ENCODE data around the gene CHP2. TPM values are rescaled to one million over a fixed set of nuclear protein-coding genes. Genes with fewer than 3 reads are reported as not detected.
"Not testable (repeated sequence)": the region's sequence is repeated elsewhere in the genome, so short reads cannot be mapped to it uniquely, and the experiment has no call there.

The CHP2 gene
- total RNA-seq, 2 experiments from 2014 or later: not detected

DNA sequence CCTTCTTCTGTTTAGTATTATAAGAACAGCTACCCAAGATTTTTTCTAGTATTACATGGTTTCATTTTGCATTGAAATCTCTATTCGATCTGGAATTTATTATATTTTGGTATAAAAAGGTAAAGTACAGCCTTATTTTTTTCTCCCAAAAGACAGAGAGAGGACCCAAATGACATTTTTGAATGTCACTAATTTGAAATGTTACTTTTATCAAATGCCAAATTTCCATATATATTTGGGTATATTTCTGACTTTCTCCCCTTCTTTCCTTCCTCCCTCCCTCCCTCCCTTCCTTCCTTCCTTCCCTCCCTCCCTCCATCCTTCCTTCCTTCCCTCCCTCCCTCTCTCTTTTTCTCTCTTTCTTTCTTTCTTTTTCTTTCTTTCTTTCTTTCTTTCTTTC is 6.2 kb upstream of the CHP2 start:
- H3K4me2 ChIP-seq (ENCODE audit: low read length): no peak overlapping the region
- H3K36me3 ChIP-seq (ENCODE audit: insufficient read depth, low read length): no peaks in the 10 kb centered on the region
- no peak overlapping the region for H3K4me3 ChIP-seq (ENCODE audit: low read depth, low read length, poor library complexity, severe bottlenecking)
- no peaks in the 10 kb centered on the region for H4K20me1 ChIP-seq (ENCODE audit: insufficient read depth, low read length)
- H3K9me3 ChIP-seq (ENCODE audit: low read length): no peaks in the 10 kb centered on the region
- no peaks in the 10 kb centered on the region for H3K79me2 ChIP-seq (ENCODE audit: insufficient read depth, low read depth, low read length)
- H3K4me1 ChIP-seq (ENCODE audit: insufficient read depth, low read length, poor library complexity, severe bottlenecking): no peaks in the 10 kb centered on the region
- ChIA-PET CTCF (ENCODE audit: unreplicated experiment) (no interaction called here), POLR2A (interaction anchor here (0.6 kb wide), 1 partner anchor 577 kb away, joined by 3 read pairs; no protein-coding TSS in a partner anchor)
- H2AFZ ChIP-seq (ENCODE audit: low read length): no peak overlapping the region
- no peak for DNase-seq (ENCODE audit: low spot score)
- BruUV-seq (replicated peaks): no TSS peak
- intact Hi-C loops (cut with micrococcal nuclease; ENCODE audit: unreplicated experiment): no loop called here
- no peaks in the 10 kb centered on the region for H3K9me2 ChIP-seq (ENCODE audit: insufficient read depth, low read length)
- H3K27ac ChIP-seq (ENCODE audit: low read depth, low read length, poor library complexity, severe bottlenecking): no peak overlapping the region
- TF ChIP-seq CTCF (conservative IDR thresholded peaks at IDR 0.05; ENCODE audit: low read length): no peak
- no peak for TF ChIP-seq EZH2phosphoT487 (IDR thresholded peaks at IDR 0.05; ENCODE audit: borderline replicate concordance, low read depth, low read length)

GRCh38 chr16:23751053-23751452 is 3.8 kb upstream of the CHP2 start:
- DNase-seq (ENCODE audit: low spot score); H3K36me3 ChIP-seq (ENCODE audit: insufficient read depth, low read length); H3K4me2 ChIP-seq (ENCODE audit: low read length); POLR2A ChIA-PET; H2AFZ ChIP-seq (ENCODE audit: low read length); H3K4me3 ChIP-seq (ENCODE audit: low read depth, low read length, poor library complexity, severe bottlenecking); H3K27ac ChIP-seq (ENCODE audit: low read depth, low read length, poor library complexity, severe bottlenecking); intact Hi-C loops (cut with micrococcal nuclease; ENCODE audit: unreplicated experiment); H3K4me1 ChIP-seq (ENCODE audit: insufficient read depth, low read length, poor library complexity, severe bottlenecking); H3K9me3 ChIP-seq (ENCODE audit: low read length); BruUV-seq (replicated peaks); H4K20me1 ChIP-seq (ENCODE audit: insufficient read depth, low read length); CTCF ChIA-PET (ENCODE audit: unreplicated experiment); H3K79me2 ChIP-seq (ENCODE audit: insufficient read depth, low read depth, low read length); H3K9me2 ChIP-seq (ENCODE audit: insufficient read depth, low read length): not testable (repeated sequence)

DNA sequence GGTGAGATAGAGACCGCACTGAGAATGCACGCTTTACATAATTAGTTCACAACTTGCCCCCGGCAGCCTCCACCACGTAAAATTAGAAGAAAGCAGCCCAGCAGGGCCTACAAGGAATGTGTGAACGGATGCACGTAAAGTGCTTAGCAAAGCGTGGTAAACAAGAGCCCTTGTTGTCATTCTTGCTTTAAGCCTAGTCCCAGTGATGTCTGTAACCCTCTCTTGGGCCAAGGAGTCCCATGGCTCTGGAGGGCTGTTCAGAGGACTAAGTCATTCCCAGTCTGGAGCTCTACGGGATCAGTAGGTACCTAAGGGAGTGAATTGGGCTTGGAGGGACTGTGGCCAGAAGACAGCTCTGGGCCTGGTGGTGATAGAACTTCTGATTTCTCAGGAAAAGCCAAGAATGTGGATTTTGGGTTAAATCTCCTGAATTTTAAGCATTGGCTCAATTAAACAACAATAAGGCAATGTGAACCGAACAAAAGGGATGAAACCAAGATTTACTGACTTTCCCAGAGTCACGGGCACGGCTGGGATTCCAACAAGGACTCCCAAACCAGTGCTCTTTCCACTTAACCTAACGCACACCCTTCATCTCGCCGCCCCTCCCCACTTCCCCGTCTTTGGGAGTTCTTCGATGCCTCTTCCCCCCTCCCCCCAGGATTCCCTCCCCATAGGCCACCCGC is 775 bp upstream of the CHP2 start:
- no peaks in the 10 kb centered on the region for H3K9me2 ChIP-seq (ENCODE audit: insufficient read depth, low read length)
- no TSS peak for BruUV-seq (replicated peaks)
- ChIA-PET CTCF (ENCODE audit: unreplicated experiment) (no interaction called here), POLR2A (no interaction called here)
- no peak overlapping the region for H3K4me2 ChIP-seq (ENCODE audit: low read length)
- H3K4me1 ChIP-seq (ENCODE audit: insufficient read depth, low read length, poor library complexity, severe bottlenecking): no peaks in the 10 kb centered on the region
- no peak overlapping the region for H3K4me3 ChIP-seq (ENCODE audit: low read depth, low read length, poor library complexity, severe bottlenecking)
- TF ChIP-seq CTCF (conservative IDR thresholded peaks at IDR 0.05; ENCODE audit: low read length): no peak
- TF ChIP-seq EZH2phosphoT487 (IDR thresholded peaks at IDR 0.05; ENCODE audit: borderline replicate concordance, low read depth, low read length): no peak
- H3K9me3 ChIP-seq (ENCODE audit: low read length): no peaks in the 10 kb centered on the region
- intact Hi-C loops (cut with micrococcal nuclease; ENCODE audit: unreplicated experiment): no loop called here
- H3K36me3 ChIP-seq (ENCODE audit: insufficient read depth, low read length): no peaks in the 10 kb centered on the region
- no peaks in the 10 kb centered on the region for H4K20me1 ChIP-seq (ENCODE audit: insufficient read depth, low read length)
- no peak overlapping the region for H3K27ac ChIP-seq (ENCODE audit: low read depth, low read length, poor library complexity, severe bottlenecking)
- no peak for DNase-seq (ENCODE audit: low spot score)
- H3K79me2 ChIP-seq (ENCODE audit: insufficient read depth, low read depth, low read length): no peaks in the 10 kb centered on the region
- no peak overlapping the region for H2AFZ ChIP-seq (ENCODE audit: low read length)
